K562 (cell line): ENCODE measurements around the gene WDR88. TPM values are rescaled to one million over a fixed set of nuclear protein-coding genes. Genes with fewer than 3 reads are reported as not detected.

Experiments used
- ATAC-seq: fragments of 200-7000 bp; cut with Tn5 transposase; 3 replicates; pipeline ENCODE4 v1.9.1; 2020; ENCODE audit warnings: moderate library complexity
- Bru-seq: library from RNA; stranded (reverse); fragments of 400-500 nt; gene quantifications from one replicate; lab custom pipeline; 2021; lab: Mats Ljungman, UMichigan
- BruChase-seq, 2 experiments: library from RNA; stranded (reverse); fragments of 400-500 nt; gene quantifications; one replicate each; lab custom pipeline; 2021; lab: Mats Ljungman, UMichigan
- BruUV-seq: library from RNA; stranded (reverse); fragments of 400-500 nt; replicated peaks from 2 replicates; lab custom pipeline; 2021; lab: Mats Ljungman, UMichigan
- CTCF ChIA-PET: fragments of 300-600 bp; formaldehyde crosslinking; extraction: SDS; loops from one replicate; lab custom pipeline; 2021; ENCODE audit warnings: low intra/inter-chr PET ratio; lab: Yijun Ruan, JAX
- POLR2A ChIA-PET: fragments of 300-600, 350-650 bp; sonication (Branson Sonifier 250); formaldehyde crosslinking; extraction: SDS; loops from one replicate; lab custom pipeline; 2021; ENCODE audit warnings: antibody characterized with exemption, inconsistent platforms; lab: Yijun Ruan, JAX
- DNase-seq, 4 experiments: peaks; one replicate each; pipeline versions ENCODE4 v3.0.0 to v3.0.0-alpha.2; 2011 to 2018; ENCODE audit warnings: low spot score in 3 of 4, mixed read lengths in 3 of 4; ENCODE audit errors: extremely low read depth in 1 of 4
- FAIRE-seq: peaks from 2 replicates; lab custom pipeline; 2011; peaks lifted over from hg19 to GRCh38; lab: Jason Lieb, UNC
- H2AFZ ChIP-seq: 2 replicates; pipeline ENCODE4 v1.6.0; 2011; ENCODE audit warnings: low read depth, low read length, control low read depth, inconsistent platforms
- H3K27ac ChIP-seq: fragments of 200-600 bp; 3 replicates; pipeline ENCODE4 v1.8.0; 2011; ENCODE audit warnings: low read depth, mild to moderate bottlenecking, control low read depth, inconsistent platforms, low read length, moderate library complexity, mixed read lengths; ENCODE audit errors: extremely low read depth
- H3K27me3 ChIP-seq, 2 experiments: fragments of 300-600 bp in 1 of 2; 2 replicates in 1 of 2; 3 replicates in 1 of 2; pipeline versions ENCODE4 v1.6.0 to v1.8.0; 2011; ENCODE audit warnings: inconsistent platforms in 2 of 2, low read length in 2 of 2, mild to moderate bottlenecking in 1 of 2, mixed read lengths in 1 of 2, moderate library complexity in 1 of 2; ENCODE audit not compliant: control insufficient read depth in 2 of 2, insufficient read depth in 2 of 2
- H3K36me3 ChIP-seq: fragments of 300-600 bp; 3 replicates; pipeline ENCODE4 v1.8.0; 2011; ENCODE audit warnings: mild to moderate bottlenecking, low read length, inconsistent platforms; ENCODE audit not compliant: control insufficient read depth, insufficient read depth
- H3K4me1 ChIP-seq, 2 experiments: fragments of 200-600 bp in 1 of 2; replicated peaks in 1 of 2; 2 replicates in 1 of 2; 3 replicates in 1 of 2; pipeline versions ENCODE4 v1.5.1 to v1.8.0; 2011; ENCODE audit warnings: inconsistent platforms in 2 of 2, low read length in 2 of 2, mild to moderate bottlenecking in 1 of 2, mixed read lengths in 1 of 2, moderate library complexity in 1 of 2; ENCODE audit not compliant: control insufficient read depth in 2 of 2, insufficient read depth in 2 of 2
- H3K4me2 ChIP-seq: 2 replicates; pipeline ENCODE4 v1.6.1; 2011; ENCODE audit warnings: low read length, control low read depth, inconsistent platforms, mixed read lengths; ENCODE audit not compliant: insufficient read depth
- H3K4me3 ChIP-seq: fragments of 200-600 bp; sonication (generic), shearing (Covaris generic); 2 replicates; pipeline ENCODE4 v1.5.1; 2016; ENCODE audit warnings: control low read depth, inconsistent platforms
- H3K79me2 ChIP-seq: fragments of 200-600 bp; 3 replicates; pipeline ENCODE4 v1.8.0; 2011; ENCODE audit warnings: low read length, inconsistent platforms; ENCODE audit not compliant: control insufficient read depth, insufficient read depth
- H3K9ac ChIP-seq, 2 experiments: 2 replicates each; pipeline versions ENCODE4 v1.6.0 to v1.6.1; 2011; ENCODE audit warnings: low read depth in 2 of 2, low read length in 2 of 2, control low read depth in 1 of 2, inconsistent platforms in 1 of 2, mild to moderate bottlenecking in 1 of 2, mixed read lengths in 1 of 2; ENCODE audit not compliant: insufficient read depth in 1 of 2
- H3K9me1 ChIP-seq: one replicate; pipeline ENCODE4 v1.6.0; 2011; ENCODE audit warnings: inconsistent platforms, mild to moderate bottlenecking, low read length, moderate library complexity; ENCODE audit not compliant: control insufficient read depth, insufficient read depth
- H3K9me3 ChIP-seq: replicated peaks from 2 replicates; pipeline ENCODE4 v1.5.1; 2011; ENCODE audit warnings: low read depth, low read length, inconsistent platforms; ENCODE audit not compliant: control insufficient read depth, insufficient read depth
- H4K20me1 ChIP-seq: replicated peaks from 2 replicates; pipeline ENCODE4 v1.6.1; 2011; ENCODE audit warnings: low read length, inconsistent platforms, mixed read lengths; ENCODE audit not compliant: control insufficient read depth, insufficient read depth
- DMBX1 ChIP-seq: fragments of 250-450 bp; sonication (Bioruptor Pico); IDR thresholded peaks from 2 replicates; pipeline ENCODE4 v1.8.0; 2022; ENCODE audit warnings: inconsistent platforms, mild to moderate bottlenecking, moderate library complexity, borderline replicate concordance
- ZNF764 ChIP-seq: fragments of 250-450 bp; sonication (Bioruptor Pico); IDR thresholded peaks from 2 replicates; pipeline ENCODE4 v1.4.0; 2020; ENCODE audit warnings: low read depth, mild to moderate bottlenecking, moderate library complexity
- WGBS: fragments of 100-300 bp; shearing (Covaris generic); methylation state at CpG from one replicate; pipeline ENCODE4 v1.1.6; 2016; ENCODE audit warnings: low coverage, mixed read lengths; ENCODE audit not compliant: insufficient coverage; ENCODE audit errors: missing lambda C conversion rate; 5-methylcytosine and 5-hydroxymethylcytosine counted together
- in situ Hi-C: fragments of 300-500 bp; cut with MboI; formaldehyde crosslinking; loops from 4 replicates; pipeline ENCODE4 v1.15.0; 2018; ENCODE audit warnings: inconsistent platforms, mixed read lengths
- intact Hi-C: fragments of 100-400 bp; cut with micrococcal nuclease; formaldehyde crosslinking; loops from 2 replicates; pipeline ENCODE4 v1.14.2; 2022
- long read RNA-seq, 3 experiments: library from polyadenylated mRNA in 2 of 3; library from RNA in 1 of 3; unstranded in 2 of 3; stranded (forward) in 1 of 3; transcript quantifications; one replicate each; pipeline ENCODE4 v2.0.0, GENCODE V29; 2019 to 2022
- polyA minus RNA-seq, 3 experiments: library from RNA; depleted of rRNA, polyadenylated mRNA; stranded (reverse); fragments of >200 nt; gene quantifications; 2 replicates each; pipeline ENCODE4 v1.2.3, GENCODE V29; 2011
- polyA plus RNA-seq, 8 experiments: library from polyadenylated mRNA; depleted of rRNA in 4 of 8; stranded (reverse) in 5 of 8; unstranded in 3 of 8; fragments of >200 nt; fragmentation: Nextera tagmentation in 2 of 8; fragmentation: Illumina TruSeq in 1 of 8; extraction: Ambion mirVana in 2 of 8; extraction: Trizol in 1 of 8; gene quantifications; 2 replicates each; pipeline versions ENCODE4 v1.2.1 to v1.2.3, GENCODE V29; 2011 to 2014; ENCODE audit warnings: inconsistent platforms in 1 of 8, missing spikeins in 1 of 8
- total RNA-seq, 7 experiments: library from RNA; depleted of rRNA in 6 of 7; stranded (reverse); fragments of >200 nt in 6 of 7; fragmentation: Illumina TruSeq in 2 of 7; extraction: Trizol in 2 of 7; gene quantifications; 2 replicates each; pipeline versions ENCODE4 v1.2.1 to v1.2.3, GENCODE V29; 2011 to 2021; ENCODE audit warnings: low replicate concordance in 1 of 7
- TF ChIP-seq, protein P1 (sequence below): sonication (generic); formaldehyde crosslinking; IDR thresholded peaks from 2 replicates; pipeline ENCODE4 v1.8.1; 2023; ENCODE audit warnings: mild to moderate bottlenecking, missing genetic modification reagents

Gene WDR88, protein sequence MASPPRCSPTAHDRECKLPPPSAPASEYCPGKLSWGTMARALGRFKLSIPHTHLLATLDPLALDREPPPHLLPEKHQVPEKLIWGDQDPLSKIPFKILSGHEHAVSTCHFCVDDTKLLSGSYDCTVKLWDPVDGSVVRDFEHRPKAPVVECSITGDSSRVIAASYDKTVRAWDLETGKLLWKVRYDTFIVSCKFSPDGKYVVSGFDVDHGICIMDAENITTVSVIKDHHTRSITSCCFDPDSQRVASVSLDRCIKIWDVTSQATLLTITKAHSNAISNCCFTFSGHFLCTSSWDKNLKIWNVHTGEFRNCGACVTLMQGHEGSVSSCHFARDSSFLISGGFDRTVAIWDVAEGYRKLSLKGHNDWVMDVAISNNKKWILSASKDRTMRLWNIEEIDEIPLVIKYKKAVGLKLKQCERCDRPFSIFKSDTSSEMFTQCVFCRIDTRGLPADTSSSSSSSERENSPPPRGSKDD
- total RNA-seq (2011; cell fraction: chromatin; rRNA removed; ENCODE audit: low replicate concordance), result not detected in 2 replicates
- total RNA-seq (2011; cell fraction: nucleolus; rRNA removed), result not detected in 2 replicates
- total RNA-seq (2011; cell fraction: nucleoplasm; rRNA removed), result not detected in 2 replicates
- total RNA-seq (2014; rRNA removed), result not detected in 2 replicates
- total RNA-seq (2014; rRNA removed; fragmentation: Illumina TruSeq; extraction: Trizol), result not detected in 2 replicates
- not detected in 2 replicates for total RNA-seq (2015; rRNA removed; fragmentation: Illumina TruSeq; extraction: Trizol)
- total RNA-seq (2021), result not detected in 2 replicates
- polyA plus RNA-seq (2011; rRNA removed), result not detected in 2 replicates
- polyA plus RNA-seq (2011; cell fraction: cytosol; rRNA removed), result not detected in 2 replicates
- polyA plus RNA-seq (2011; cell fraction: nucleus; rRNA removed), result not detected in 2 replicates
- 0.25 and 0.65 TPM in 2 replicates for polyA plus RNA-seq (2012)
- polyA plus RNA-seq (2014; fragmentation: Illumina TruSeq; extraction: Trizol), result not detected in 2 replicates
- under 1 TPM; 0.03 to 0.04 TPM for polyA plus RNA-seq (2014; fragmentation: Nextera tagmentation; extraction: Ambion mirVana)
- polyA plus RNA-seq (2014; rRNA removed), result not detected in 2 replicates
- not detected in 2 replicates for polyA minus RNA-seq (2011; rRNA and poly(A)+ RNA removed)
- polyA minus RNA-seq (2011; cell fraction: cytosol; rRNA and poly(A)+ RNA removed), result not detected in 2 replicates
- not detected in 2 replicates for polyA minus RNA-seq (2011; cell fraction: nucleus; rRNA and poly(A)+ RNA removed)
- Bru-seq, nascent RNA, result percentile 10 among the genes with signal in this experiment
- BruChase-seq, experiment 1, labeled RNA remaining after a 2-hour chase, result percentile 14 among the genes with signal in this experiment
- percentile 12 among the genes with signal in this experiment for BruChase-seq, experiment 2, labeled RNA remaining after a 6-hour chase
- long read RNA-seq, experiment 1, partial matches to known transcripts, result 0 of 15 reads
- long read RNA-seq, experiment 1, other reads (novel, unspliced or antisense), result 15 of 15 reads
- long read RNA-seq, experiment 2, result 0 reads
- long read RNA-seq, experiment 3, result 0 reads

DNA sequence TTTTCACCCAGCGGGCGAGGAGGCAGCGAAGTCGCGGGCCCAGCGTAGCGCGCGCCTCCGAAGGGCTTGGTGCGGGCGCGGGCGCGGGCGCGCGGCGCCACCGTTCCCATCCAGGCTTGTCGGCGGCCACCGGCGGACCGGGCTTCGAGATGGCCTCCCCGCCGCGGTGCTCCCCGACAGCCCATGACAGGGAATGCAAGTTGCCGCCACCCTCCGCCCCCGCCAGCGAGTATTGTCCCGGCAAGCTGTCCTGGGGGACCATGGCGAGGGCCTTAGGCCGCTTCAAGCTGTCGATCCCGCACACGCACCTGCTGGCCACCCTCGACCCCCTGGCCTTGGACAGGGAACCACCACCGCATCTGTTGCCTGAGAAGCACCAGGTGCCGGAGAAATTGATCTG is at the start of gene WDR88:
Gene WDR88 (plus strand): TSS at position 94 of the 400 bp plus-strand sequence. CDS start 56 bp downstream, at position 150.
- in situ Hi-C loops, result no loop called here
- no TSS peak for BruUV-seq
- ATAC-seq (no peak), FAIRE-seq (no peak), DNase-seq (no peak)
- intact Hi-C loops, result no loop called here
- Histone ChIP-seq H3K9me1 (no peaks in the 10 kb centered on the region), H3K9me3 (no peaks in the 10 kb centered on the region), H2AFZ (no peak within 1 kb of the TSS), H3K27ac (no peak within 1 kb of the TSS), H3K4me3 (no peak within 1 kb of the TSS), H3K9ac (no peak within 1 kb of the TSS), H3K4me2 (no peak within 1 kb of the TSS), H3K79me2 (no peaks in the 10 kb centered on the region), H3K4me1 (peaks cover 0 to 15% of the 10 kb centered on the region in 2 experiments; a peak in 3 of 5 replicates), H3K27me3 (no peaks in the 10 kb centered on the region; a peak in 1 of 5 replicates), H4K20me1 (no peaks in the 10 kb centered on the region), H3K36me3 (peaks cover 19% of the 10 kb centered on the region; the same call in 1 of the 3 replicates)
- TF ChIP-seq DMBX1 (no peak), ZNF764 (CRISPR knock-in tag) (no peak)
- TF ChIP-seq, protein P1, sequence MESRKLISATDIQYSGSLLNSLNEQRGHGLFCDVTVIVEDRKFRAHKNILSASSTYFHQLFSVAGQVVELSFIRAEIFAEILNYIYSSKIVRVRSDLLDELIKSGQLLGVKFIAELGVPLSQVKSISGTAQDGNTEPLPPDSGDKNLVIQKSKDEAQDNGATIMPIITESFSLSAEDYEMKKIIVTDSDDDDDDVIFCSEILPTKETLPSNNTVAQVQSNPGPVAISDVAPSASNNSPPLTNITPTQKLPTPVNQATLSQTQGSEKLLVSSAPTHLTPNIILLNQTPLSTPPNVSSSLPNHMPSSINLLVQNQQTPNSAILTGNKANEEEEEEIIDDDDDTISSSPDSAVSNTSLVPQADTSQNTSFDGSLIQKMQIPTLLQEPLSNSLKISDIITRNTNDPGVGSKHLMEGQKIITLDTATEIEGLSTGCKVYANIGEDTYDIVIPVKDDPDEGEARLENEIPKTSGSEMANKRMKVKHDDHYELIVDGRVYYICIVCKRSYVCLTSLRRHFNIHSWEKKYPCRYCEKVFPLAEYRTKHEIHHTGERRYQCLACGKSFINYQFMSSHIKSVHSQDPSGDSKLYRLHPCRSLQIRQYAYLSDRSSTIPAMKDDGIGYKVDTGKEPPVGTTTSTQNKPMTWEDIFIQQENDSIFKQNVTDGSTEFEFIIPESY (CRISPR knock-in tag), result peak; percentile 41; the same call in 1 of the 2 replicates
- ChIA-PET POLR2A (no interaction called here), CTCF (no interaction called here)
- 91% methylated on average over 25 of the region's 43 CpGs for WGBS
